Measurements from ENCODE around the gene BCKDHA. TPM values are rescaled to one million over a fixed set of nuclear protein-coding genes. Genes with fewer than 3 reads are reported as not detected.
"Not testable (repeated sequence)": the region's sequence is repeated elsewhere in the genome, so short reads cannot be mapped to it uniquely, and the experiment has no call there.

BCKDHA gene
- total RNA-seq, 1 donor from 2014 or later: 13.8 TPM

DNA sequence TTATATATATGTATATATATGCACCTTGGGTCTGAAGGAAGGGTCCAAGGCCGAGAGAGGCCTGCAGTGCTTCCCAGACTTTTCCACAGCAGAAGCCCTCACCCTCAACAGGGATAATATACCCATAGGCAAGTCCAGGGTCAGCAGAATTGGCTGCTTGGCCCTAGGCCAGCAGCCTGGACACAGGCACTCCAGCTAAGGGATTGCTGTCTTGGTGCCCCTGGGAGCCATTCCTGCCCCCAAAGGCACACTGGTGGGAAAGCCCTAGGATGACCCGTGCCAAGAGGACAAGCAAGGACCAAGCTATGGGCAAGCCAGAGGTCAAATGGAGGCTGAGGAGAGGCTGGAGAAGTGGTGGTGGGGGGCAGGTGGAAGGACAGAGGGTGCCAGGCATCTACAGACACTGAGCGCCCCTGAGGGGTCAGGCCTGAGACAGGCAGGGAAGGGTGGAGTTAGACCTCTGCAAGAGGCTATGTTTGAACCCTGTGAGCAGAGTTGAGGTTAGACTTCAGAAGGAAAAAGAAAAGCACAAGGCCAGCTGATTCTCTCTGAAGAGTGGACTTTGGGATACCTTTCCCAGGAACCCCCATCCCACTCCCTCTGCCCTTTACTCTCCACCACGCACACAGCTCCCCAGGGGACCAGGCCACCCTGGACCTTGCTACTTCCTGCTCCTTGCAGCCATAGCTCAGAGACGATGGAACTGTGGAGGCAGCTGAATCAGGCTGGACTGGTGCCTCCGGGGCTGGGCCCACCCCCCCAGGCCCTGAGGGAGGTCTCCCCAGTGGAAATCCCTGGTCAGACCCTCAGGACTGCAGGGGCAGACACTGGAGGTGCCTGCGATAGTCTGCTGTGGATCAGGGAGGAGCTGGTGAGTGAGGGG is 45.1 kb downstream of the BCKDHA start, which contains the start of gene ERICH4:
Gene ERICH4, plus strand, starts transcription at position 684 of the 883 bp plus-strand sequence. Its CDS starts 14 bp downstream, at position 698.
- intact Hi-C loops (cut with micrococcal nuclease): no loop called here

DNA sequence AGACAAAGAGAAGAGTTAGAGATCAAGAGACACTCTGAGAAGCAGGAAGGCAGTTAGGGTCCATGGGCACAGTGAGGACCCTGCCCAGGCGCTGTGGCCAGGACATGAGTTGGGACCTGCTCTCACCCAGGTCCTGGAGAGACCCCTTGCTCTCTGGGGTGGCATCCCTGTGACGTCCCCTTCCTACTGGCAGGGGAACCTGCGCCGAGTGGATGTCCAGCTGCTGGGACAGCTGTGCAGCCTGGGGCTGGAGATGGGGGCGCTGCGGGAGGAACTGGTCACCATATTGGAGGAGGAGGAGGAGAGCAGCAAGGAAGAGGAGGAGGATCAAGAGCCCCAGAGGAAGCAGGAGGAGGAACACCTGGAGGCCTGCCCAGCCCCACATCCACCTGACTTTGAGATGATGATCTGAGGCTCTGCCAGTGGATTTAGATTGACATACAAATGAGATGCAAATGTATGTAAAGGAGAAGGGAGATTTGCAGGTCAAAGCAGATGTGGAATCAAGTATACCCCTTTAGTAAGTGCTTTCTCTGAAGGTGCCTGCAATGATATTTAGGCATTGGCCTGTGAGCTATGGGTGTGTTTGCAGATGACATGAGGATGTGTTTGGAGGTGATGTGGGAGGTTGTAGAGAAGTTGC is 46.3 kb downstream of the BCKDHA start:
- intact Hi-C loops (cut with micrococcal nuclease): no loop called here

DNA sequence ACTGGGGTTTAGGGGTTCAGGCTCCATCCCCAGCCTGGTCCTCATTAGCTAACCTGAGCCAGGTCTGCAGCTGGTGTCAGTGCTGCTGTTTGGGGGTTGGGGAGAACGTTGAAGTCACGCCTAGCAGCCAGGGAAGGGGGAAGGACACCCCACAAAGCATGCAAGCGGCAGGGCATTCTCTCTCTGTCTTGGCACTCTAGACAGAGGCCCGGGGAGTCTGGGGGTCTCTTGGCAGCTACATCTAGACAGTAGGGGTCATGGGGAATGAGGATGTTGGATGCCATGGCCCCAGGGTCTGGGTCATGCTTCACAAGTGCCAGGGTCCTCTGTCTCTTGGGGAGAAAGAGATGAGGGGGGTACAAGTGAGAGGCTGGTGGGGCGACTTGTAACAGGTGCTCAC is 48.0 kb downstream of the BCKDHA start:
- intact Hi-C loops (cut with micrococcal nuclease): no loop called here

- intact Hi-C loops (cut with micrococcal nuclease): no loop called here
These were observed 50.2 kb downstream of the BCKDHA start for GRCh38 chr19:41447732-41448332.

DNA sequence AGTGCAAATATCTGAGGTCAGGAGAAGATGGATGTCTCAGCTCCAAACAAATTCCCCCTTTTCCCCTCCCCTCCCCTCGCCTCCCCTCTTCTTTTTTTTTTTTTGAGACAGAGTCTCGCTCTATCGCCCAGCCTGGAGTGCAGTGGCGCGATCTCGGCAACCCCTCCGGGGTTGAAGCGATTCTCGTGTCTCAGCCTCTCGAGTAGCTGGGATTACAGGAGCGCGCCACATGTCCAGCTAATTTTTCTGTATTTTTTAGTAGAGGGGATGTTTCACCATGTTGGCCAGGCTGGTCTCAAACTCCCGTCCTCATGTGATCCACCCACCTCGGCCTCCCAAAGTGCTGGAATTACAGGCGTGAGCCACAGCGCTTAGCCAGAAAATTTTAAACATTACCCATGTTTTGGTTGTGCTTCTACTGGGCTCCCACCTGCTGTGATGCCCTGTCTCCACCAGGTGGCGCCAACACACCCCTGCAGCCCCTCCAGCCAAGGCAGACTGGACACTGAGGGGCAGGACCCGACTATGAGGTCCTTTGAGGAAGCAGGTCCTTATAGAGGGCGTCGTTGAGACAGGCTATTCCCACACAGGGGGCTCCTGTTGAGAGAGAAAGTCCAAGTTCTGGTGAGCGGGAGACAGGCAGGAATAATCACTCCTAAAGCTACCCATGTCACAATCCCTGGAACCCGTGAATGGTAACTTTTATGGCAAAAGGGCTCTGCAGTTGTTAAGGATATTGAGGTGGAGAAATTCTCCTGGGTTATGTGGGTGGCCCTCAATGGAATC is 51.7 kb downstream of the BCKDHA start:
- intact Hi-C loops (cut with micrococcal nuclease): loop anchor here (1.0 kb wide), 5 partner anchors 88 to 146 kb away; no protein-coding TSS in a partner anchor

DNA sequence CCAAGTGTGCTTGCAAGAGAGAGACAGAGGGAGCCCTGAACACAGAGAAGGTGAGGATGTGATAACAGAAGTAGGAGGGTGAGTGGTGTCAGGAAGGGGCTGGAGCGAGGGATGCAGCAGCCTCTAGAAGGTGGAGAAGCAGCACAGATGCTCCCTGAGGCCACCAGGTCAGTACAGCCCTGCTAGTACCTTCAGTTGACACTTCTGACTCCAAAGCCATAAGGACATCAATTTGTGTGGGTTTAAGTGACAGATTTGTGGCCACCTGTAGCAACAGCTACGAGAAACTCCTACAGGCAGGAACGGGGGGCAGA is 52.2 kb downstream of the BCKDHA start:
- intact Hi-C loops (cut with micrococcal nuclease): loop anchor here (1.0 kb wide), 5 partner anchors 87 to 145 kb away; no protein-coding TSS in a partner anchor

DNA sequence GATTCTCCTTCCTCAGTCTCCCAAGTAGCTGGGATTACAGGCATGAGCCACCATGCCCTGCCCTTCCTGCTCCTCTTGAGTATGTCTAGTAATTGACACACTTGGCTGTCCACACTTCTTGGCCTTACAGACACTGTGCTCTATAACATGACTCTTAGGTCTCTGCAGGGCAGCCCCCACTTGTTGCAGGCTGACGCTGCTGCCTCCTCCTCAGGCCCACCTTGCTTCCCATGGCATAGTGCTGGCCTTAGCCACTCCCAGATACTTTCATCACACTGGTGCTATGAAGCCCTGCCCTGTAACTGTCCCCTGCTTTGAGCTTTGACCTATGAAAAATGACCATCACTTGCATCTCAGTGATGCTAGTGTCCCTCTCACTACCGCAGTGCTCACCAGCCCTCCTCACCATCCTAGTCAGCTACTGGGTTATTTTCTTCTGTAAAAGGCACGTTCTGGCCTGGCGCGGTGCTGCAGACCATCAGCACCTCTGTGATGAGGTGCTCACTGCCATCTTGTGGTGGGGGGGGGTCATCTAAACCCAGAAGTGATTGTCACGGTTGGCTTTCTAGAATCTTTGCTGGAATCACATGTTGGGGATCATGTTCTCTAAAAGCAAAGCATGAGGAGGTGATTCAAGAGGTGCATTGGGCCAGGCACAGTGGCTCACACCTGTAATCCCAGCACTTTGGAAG is 55.1 kb downstream of the BCKDHA start:
- intact Hi-C loops (cut with micrococcal nuclease): no loop called here

DNA sequence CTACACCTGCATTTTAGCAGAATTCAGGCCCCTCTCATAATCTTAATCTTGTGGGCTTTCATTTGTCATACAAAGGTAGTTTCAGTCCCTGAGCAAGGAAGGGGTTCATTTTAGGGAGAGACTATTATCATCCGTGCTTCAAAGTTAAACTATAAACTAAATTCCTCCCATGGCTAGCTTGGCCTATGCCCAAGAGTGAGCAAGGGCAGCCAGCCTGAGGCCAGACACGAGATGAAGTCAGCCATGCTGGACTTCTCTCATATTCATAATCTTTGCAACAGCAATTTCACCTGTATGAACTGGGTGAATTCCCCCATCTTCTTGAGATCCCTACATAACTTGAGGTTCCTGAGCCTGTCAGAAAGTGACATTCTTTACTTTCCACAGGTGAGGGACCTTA is 58.3 kb downstream of the BCKDHA start:
- intact Hi-C loops (cut with micrococcal nuclease): loop anchor here (2.0 kb wide), 1 partner anchor 75 kb away; no protein-coding TSS in a partner anchor

DNA sequence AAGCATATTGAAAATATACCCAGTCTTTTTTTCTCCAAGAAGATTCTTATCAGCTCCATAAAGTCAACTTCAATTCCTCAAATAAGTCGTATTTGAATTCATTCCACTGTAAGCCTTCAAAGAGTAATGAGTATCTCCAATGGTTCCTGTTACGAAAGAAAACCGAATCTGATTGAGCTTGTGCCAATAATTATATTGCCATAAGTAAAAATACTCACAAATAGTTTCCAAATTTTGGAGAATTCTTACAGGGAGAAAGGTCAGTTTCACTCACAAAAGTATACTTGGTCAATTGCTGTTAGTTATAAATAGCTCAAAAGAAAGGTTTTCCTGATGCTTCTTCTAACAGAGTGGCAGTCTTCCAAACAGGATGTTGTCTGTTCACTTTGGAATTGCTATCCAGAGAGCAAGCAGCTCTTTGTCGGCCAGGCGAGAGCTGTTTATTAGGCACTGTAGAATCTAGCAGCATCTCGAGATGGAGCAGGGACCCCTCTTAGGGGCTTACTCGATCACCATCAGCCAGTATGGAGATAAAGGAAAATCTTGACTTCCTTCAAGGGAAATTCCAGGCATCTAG is 58.8 kb downstream of the BCKDHA start:
- intact Hi-C loops (cut with micrococcal nuclease): loop anchor here (2.0 kb wide), 1 partner anchor 74 kb away; no protein-coding TSS in a partner anchor

GRCh38 chr19:41457241-41457640 is 59.6 kb downstream of the BCKDHA start:
- intact Hi-C loops (cut with micrococcal nuclease): loop anchor here (2.0 kb wide), 1 partner anchor 74 kb away; no protein-coding TSS in a partner anchor

DNA sequence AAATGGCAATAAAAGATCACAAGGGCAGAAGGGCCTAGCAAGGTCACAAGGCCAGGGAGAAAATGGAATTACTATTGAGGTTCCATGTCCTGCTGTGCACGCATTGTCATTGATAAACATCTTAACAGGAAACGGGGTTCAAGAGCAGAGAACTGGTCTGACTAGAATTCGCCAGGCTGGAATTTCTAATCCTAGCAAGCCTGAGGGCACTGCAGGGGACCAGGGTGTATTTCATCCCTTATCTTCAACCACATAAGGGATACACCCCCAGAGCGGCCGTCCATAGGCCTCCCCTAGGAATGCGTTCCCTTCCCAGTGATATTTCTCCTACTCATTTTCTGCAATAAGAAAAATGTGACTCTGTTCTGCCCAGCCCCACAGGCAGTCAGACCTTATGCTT is 64.9 kb downstream of the BCKDHA start:
- intact Hi-C loops (cut with micrococcal nuclease): no loop called here

- intact Hi-C loops (cut with micrococcal nuclease): not testable (repeated sequence)
These were observed 65.9 kb downstream of the BCKDHA start for GRCh38 chr19:41463257-41464256.

Other genes with a start within 250 kb of the BCKDHA start
- 0.73 and 2.1 TPM in 2 replicates for gene CYP2S1, start 204.6 kb upstream of the BCKDHA start, total RNA-seq
- gene AXL, start 178.6 kb upstream of the BCKDHA start, total RNA-seq: 0.05 and 0.17 TPM in 2 replicates
- gene HNRNPUL1, start 133.4 kb upstream of the BCKDHA start, total RNA-seq: 297 and 309 TPM in 2 replicates
- 62.2 and 65.1 TPM in 2 replicates for gene CCDC97, start 87.6 kb upstream of the BCKDHA start, total RNA-seq
- 157 and 159 TPM in 2 replicates for gene TGFB1, start 43.9 kb upstream of the BCKDHA start, total RNA-seq
- 11.1 and 11.8 TPM in 2 replicates for gene B9D2, start 33.7 kb upstream of the BCKDHA start, total RNA-seq
- 3.8 and 4.9 TPM in 2 replicates for gene TMEM91, start 21.3 kb upstream of the BCKDHA start, total RNA-seq
- gene EXOSC5, start 459 bp upstream of the BCKDHA start, total RNA-seq: 31.3 and 37.6 TPM in 2 replicates
- gene B3GNT8, start 29.6 kb downstream of the BCKDHA start, total RNA-seq: 1.1 and 1.8 TPM in 2 replicates
- gene DMAC2, start 42.1 kb downstream of the BCKDHA start, total RNA-seq: 42.0 and 42.8 TPM in 2 replicates
- gene ERICH4, start 45.3 kb downstream of the BCKDHA start, total RNA-seq: not detected in 2 replicates
- 45.3 TPM in 2 replicates for gene CEACAM21, start 178.3 kb downstream of the BCKDHA start, total RNA-seq
- gene CEACAM4, start 229.3 kb downstream of the BCKDHA start, total RNA-seq: not detected in 2 replicates